Measurements from ENCODE around the gene ADGRV1.

- no peak for TF ChIP-seq REST (IDR thresholded peaks at IDR 0.05; ENCODE audit: insufficient read depth in 1 of 2, low read depth in 2 of 2, low read length in 2 of 2)
- no peak for TF ChIP-seq TAF1 (IDR thresholded peaks at IDR 0.05; ENCODE audit: borderline replicate concordance, insufficient read depth, low read length)
Observed at GRCh38 chr5:91128604-91129003, 570.0 kb downstream of the ADGRV1 start.

Measured in PFSK-1 (cell line).